ENCODE measurements around the gene ITPR1.

DNA sequence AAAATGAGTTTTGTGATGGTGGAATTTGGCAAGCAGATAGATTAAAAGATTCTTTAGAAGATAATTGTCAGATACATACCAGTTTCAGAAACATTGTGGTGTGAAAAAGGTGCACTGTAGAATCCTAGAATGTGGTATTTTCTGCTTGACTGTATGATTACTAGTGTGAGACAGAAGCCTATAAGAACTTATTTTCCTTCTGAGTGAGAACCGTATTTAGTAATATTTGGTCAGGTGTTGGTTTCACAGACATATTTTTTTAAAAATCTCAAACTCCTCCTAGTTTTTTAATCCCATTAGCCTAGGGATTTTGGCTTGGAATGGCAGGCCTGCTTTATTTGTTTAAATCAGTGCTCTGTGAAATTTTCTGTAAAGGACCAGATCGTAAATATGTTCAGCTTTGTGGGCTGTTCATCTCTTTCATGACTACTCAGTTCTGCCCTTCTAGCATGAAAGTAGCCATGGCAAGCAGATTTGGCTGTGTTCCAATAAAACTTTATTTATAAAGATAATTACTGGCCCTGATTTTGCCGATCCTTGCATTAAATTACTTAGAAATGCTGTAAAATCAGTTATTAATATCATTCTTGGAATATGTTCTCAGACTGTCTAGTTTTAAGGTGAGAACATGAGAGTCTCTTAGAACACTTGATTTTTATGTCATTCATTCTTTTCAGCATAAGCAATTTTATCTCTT, 205.1 kb downstream of the ITPR1 start:
- TF ChIP-seq EZH2 (IDR thresholded peaks at IDR 0.05) (no peak), POLR2AphosphoS5 (IDR thresholded peaks at IDR 0.05; ENCODE audit: borderline replicate concordance, low read depth, low read length) (no peak)

All from SK-N-MC (cell line).